Hepatocyte (in vitro differentiated cells): ENCODE results near the gene MIGA1.

Source experiments
- EZH2 ChIP-seq: fragments of 200-600 bp; sonication (generic); IDR thresholded peaks from 2 replicates; pipeline ENCODE4 v1.6.1; 2016; ENCODE audit warnings: antibody characterized with exemption, mild to moderate bottlenecking, borderline replicate concordance
- EZH2phosphoT487 ChIP-seq: fragments of 200-600 bp; sonication (generic); IDR thresholded peaks from one replicate; pipeline ENCODE4 v1.6.1; 2018; ENCODE audit warnings: antibody characterized with exemption, mild to moderate bottlenecking, low read depth, moderate library complexity; ENCODE audit not compliant: unreplicated experiment, severe bottlenecking
- TF ChIP-seq, protein P1 (sequence below): fragments of 200-600 bp; sonication (generic); IDR thresholded peaks from 2 replicates; pipeline ENCODE4 v1.5.1; 2016; ENCODE audit warnings: antibody characterized with exemption, mild to moderate bottlenecking; ENCODE audit not compliant: poor library complexity

DNA sequence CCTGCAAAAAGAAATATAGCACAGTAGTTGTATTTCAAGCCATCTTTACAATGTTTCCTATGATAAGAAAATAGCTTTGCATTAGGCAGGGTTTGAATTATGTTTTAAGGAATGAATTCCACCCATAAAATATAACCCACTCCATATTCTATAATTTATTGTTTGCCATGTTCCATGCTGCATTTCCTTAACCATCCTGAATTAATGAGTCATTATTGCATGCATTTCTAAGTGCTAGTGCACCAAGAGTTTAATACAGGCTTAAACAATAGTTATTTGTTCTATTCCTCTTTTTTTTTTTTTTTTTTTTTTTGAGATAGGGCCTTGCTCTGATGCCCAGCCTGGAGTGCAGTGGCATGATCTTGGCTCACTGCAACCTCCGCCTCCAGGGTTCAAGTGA, 45.2 kb downstream of the MIGA1 start:
- TF ChIP-seq EZH2, result no peak
- TF ChIP-seq, protein P1, sequence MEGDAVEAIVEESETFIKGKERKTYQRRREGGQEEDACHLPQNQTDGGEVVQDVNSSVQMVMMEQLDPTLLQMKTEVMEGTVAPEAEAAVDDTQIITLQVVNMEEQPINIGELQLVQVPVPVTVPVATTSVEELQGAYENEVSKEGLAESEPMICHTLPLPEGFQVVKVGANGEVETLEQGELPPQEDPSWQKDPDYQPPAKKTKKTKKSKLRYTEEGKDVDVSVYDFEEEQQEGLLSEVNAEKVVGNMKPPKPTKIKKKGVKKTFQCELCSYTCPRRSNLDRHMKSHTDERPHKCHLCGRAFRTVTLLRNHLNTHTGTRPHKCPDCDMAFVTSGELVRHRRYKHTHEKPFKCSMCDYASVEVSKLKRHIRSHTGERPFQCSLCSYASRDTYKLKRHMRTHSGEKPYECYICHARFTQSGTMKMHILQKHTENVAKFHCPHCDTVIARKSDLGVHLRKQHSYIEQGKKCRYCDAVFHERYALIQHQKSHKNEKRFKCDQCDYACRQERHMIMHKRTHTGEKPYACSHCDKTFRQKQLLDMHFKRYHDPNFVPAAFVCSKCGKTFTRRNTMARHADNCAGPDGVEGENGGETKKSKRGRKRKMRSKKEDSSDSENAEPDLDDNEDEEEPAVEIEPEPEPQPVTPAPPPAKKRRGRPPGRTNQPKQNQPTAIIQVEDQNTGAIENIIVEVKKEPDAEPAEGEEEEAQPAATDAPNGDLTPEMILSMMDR, result no peak
- TF ChIP-seq EZH2phosphoT487, result no peak
